ENCODE results near the gene NR2C2.
A peak's percentile ranks its signal among the peaks of the same experiment; 100 is the strongest.

NR2C2 gene

DNA sequence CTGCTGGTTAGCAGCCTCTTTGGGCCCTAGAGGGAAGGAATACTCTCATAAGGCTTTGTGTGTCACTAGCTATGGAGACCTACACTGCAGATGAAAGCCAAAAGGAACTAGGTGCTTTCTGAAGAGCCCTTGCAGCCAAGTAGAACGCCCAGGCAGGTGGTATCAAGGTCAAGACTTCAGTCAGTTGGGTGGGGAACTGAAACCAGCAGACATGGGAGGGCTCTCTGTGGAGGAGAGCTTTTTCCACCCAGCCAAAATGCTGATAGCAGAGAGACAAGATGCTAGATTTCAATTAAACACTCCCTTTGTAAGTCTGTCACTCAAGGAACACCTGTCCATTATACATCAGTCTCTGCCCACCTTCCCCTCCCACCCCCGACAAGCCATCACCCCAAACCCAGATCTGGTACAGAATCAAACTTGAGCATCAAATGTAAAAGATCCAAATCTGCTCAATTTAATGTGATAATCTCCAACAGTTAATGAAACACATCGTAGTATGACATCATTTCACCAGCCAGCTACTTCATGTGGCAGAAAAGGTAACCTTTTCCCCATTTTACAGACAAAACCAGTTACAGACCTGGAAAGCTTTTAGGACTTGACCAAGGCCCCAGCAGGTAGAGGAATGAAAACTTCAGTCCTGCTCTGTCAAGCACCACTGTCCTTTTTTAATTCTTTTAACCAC, 103.2 kb downstream of the NR2C2 start:
- no peak overlapping the region for H3K4me3 ChIP-seq (ENCODE audit: low read length)
- no peak for DNase-seq (ENCODE audit: low read depth, low spot score)

DNA sequence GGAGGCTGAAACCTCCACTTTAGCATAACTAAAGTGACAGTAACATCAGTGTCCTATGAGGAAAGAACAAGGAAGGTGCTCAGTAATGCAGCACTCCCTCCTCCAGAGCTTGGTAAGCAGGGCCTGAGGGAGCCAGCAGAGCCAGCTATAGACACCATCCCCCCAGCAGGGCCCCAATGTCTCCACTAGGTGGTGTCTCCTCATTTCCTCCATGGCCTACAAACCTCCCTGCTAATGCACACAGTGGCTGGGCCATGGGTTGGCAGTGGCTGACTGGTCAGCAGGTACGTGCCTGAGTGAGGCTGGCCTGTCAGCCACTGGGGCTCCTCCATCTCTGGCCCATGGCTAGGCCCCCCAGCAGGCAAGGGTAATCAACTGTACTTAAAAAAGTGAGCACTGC, 104.1 kb downstream of the NR2C2 start:
- no peak overlapping the region for H3K4me3 ChIP-seq (ENCODE audit: low read length)
- DNase-seq (ENCODE audit: low read depth, low spot score): peak; percentile 41

DNA sequence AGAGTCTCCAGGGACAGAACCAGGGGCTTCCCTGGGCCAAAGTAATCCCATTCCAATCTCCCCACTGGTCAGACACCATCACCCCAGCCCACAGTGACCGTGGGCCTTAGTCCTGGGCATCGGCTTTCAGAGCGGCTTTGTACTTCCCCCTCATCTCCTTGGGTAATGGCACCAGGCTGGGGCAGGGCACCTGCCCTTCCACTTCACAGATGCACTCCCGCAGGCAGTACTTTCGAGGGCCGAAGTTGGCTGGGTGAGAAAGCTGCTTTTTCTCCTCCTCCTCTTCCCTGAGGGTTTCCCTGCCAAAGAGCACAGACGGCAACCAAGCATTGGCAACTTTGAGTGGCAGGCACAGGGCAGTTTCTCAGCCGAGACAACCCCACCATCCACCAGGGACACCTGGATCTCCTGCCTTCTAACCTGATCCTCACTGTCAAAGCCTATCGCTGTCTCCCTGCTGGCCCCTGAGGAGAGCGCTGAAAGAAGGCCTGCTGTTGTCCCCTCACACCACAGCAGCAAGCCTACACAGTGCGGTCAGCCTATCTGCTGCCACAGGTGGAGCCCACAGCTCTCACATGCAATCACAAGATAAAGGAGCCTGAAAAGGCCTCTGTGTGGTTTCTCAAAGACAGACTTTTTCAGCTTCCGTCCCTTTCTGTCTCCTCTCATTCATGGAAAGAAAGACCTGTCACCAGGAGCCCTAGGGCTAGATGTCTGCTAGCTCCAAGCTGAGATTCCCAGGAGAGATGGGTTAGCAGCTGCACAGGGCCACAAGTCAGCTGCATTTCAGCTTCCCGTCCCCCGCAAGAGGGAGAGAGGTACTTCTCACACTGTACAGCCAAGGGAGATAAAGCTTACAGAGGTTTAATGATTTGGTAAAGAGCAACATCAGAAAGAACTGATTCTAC, 105.2 kb downstream of the NR2C2 start:
- DNase-seq (ENCODE audit: low read depth, low spot score): no peak
- H3K4me3 ChIP-seq (ENCODE audit: low read length): no peak overlapping the region

DNA sequence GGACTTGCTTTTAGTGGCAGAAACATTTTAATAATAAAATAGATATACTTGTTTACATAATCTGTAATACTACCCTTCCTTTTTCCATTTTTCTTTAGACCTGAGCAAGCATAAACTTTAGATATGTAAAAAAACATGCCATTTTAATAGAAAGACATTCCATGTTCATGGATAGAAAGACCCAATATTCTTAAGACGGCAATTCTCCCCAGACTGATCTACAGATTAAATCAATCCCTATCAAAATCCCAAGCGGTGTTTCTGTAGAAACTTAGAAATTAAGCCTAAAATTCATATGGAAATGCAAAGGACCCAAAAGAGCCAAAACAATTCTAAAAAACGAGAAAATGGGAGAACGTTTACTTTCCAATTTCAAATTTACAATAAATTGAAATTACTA, 106.2 kb downstream of the NR2C2 start:
- DNase-seq (ENCODE audit: low read depth, low spot score): no peak
- H3K4me3 ChIP-seq (ENCODE audit: low read length): no peak overlapping the region

DNA sequence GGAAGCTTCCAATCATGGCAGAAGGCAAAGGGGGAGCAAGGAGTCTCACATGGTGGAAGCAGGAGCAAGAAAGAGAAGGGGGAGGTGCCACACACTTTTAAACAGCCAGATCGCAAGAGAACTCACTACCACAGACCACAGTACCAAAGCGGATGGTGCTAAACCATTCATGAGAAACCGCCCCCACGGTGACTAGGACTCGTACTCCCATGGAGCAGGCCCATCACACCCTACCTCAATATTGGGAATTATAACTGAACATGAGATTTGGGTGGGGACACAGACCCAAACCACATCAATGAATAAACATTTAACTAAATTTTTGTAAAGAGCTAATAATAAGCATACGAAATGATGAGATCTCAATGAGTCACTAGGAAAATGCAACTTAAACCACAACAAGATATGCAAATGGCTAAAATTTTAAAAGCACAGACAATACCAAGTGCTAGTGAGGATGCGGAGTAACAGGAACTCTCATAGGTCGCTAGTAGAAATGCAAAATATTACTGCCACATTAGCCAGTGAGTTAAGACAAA, 107.7 kb downstream of the NR2C2 start:
- no peak for DNase-seq (ENCODE audit: low read depth, low spot score)
- no peak overlapping the region for H3K4me3 ChIP-seq (ENCODE audit: low read length)

DNA sequence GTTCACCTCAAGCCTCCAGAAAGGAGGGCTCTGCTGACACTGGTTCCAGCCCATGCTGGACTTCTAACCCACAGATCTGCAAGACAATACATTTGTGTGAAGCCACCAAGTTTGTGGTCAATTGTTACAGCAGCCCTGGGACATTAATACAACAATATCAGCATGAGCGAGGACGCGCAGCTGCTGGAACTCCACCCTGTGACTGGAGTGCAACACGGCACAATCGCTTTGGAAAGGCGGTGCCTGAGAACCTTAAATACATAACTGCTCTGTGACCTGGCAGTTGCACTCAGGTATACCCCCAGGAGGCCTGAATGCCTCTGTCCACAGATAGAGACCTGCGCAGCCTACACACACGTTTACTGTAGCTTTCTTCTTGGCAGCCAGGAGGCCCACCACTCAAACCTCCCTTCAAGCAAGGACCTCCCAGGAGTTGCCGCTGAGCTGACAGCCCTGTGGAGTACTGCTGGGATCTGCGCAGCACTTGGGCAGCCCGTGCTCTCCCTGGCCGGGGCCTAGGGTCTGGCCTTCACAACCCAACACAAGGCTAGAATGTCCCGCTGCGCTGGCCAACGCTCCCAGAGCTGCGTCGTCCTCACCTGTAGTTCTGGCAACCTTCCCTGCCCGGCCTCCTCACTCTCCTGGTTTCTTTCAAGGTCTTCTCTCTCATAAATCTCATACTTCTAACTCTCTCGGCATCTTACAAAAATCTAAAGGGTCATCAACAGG, 109.5 kb downstream of the NR2C2 start:
- H3K4me3 ChIP-seq (ENCODE audit: low read length): no peak overlapping the region
- no peak for DNase-seq (ENCODE audit: low read depth, low spot score)

DNA sequence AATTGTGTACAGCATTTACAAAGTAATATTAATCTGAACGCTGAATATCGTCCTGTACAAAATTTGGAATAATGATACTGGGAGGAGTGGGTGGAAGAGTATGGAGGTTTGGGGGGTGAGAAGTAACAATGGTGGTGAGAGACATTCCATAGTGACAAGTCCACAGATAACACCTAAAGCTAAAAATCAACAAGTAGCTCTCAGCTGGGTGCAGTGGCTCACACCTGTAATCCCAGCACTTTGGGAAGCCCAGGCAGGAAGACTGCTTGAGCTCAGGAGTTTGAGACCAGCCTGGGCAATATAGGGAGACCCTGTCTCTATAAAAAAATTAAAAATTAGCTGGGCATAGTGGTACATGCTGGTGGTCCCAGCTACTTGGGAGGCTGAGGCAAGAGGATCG, 112.6 kb downstream of the NR2C2 start:
- no peak for DNase-seq (ENCODE audit: low read depth, low spot score)
- H3K4me3 ChIP-seq (ENCODE audit: low read length): no peak overlapping the region

DNA sequence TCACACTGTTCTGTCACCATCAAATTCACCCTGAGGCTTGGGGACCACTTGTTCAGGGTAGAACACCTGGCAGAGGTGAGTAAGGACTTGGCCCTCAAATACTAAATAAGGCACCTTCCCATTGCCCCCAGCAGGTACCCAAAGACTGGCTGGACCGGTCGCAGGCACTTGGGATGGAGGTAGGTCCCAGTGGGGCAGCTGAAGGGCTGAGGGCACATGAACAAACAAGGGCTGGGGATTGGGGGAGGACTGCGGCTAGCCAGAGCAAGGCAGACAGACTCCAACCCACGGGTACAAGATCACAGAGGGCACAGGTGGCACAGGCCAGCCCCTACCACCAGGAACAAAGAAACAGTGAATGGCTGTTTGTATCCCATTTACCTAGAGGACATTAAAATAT, 115.9 kb downstream of the NR2C2 start:
- peak overlapping the region; percentile 88 for H3K4me3 ChIP-seq (ENCODE audit: low read length)
- DNase-seq (ENCODE audit: low read depth, low spot score): no peak

DNA sequence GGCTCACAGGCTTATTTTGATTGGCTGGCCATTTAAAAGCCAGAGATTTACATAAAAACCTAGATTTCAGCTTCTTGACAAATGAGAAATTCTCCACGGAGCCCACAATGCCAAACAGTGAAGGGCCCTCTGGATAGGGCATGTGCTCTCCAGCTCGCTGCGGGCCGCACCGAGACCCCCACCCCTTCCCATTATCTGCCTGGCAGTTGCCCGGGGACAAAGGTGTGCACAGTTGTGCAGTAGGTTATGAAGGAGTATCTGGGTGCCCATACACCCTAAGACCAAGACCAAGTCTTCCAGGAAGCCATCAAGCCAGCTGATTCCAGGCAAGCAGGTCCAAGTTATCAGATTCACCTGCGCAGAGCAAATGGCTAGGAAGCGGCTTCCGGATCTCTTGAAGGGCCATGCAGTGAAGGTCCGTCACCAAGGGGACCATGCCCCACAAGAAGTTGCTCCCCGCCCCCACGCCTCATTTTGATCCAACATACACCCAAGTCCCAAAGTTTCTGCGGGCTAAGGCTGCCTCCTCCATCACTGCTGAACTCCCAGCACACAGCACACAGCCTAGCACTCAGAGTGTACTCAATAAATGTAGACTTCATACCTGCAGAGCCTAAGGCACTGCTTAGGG, 116.4 kb downstream of the NR2C2 start:
- peak overlapping the region; percentile 88 for H3K4me3 ChIP-seq (ENCODE audit: low read length)
- DNase-seq (ENCODE audit: low read depth, low spot score): no peak

DNA sequence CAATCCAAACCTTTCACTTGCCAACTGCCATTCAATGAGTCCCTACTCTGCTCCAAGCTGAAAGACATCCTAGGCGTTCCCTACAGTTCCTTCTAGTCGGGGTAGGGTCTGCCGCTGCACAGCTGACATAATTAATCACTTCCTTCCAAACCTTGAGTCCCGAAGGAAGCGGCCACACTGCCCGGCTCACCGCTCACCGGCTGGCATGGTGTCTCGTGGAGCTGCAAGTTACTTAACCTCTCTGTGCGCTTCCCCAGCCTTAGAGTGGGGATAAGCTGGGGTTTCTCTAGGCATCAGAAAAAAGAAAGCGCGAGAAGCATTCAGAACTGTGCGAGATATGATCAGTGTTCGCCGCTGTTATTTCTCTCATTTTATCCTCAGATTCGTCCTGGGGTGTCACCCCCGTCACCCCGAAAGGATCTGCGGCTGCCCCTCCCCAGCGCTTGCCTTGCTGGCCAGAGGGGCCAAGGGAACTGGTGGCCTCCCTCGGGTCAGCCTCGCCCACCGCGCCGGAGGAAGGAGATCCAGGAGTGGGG, 117.0 kb downstream of the NR2C2 start:
- H3K4me3 ChIP-seq (ENCODE audit: low read length): peak overlapping the region; percentile 88
- DNase-seq (ENCODE audit: low read depth, low spot score): no peak

DNA sequence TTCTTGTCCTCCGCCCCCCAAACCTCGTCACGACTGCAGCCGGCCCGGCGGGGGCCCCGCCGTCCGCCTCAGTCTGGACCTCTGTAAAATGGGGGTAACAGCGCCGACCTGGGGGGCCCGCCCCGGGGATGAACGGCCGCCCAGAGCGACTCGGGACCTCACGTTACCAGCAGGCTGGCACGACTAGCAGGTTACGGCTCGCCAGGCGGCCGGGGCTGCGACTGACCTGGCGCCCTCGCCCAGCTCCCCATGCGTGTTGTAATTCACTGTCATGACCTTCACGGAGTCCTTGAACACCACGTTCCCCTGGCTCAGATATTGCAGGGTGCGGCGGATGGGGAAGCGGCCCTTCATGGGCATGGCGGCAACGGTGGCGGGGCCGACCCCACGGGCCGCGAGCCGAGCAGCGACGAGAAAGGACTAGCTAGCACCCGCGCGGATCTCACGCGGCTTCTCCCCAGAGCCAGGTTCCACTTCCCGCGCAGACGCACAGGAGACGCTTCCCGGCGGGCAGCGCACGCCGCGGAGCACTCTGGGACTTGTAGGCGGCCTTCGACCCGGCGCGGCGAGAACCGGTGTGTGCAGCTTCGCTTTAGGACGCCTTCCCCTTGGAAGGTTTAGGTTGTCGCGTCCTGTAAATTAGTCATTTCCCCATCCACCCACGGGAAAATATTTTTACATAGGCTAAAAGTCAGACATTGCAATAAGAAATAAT, 117.6 kb downstream of the NR2C2 start, which contains the start of gene MRPS25:
MRPS25 (minus strand) TSS at position 481 of the 715 bp plus-strand sequence; CDS start at position 360, 121 bp downstream.
- DNase-seq (ENCODE audit: low read depth, low spot score): peak; percentile 87

DNA sequence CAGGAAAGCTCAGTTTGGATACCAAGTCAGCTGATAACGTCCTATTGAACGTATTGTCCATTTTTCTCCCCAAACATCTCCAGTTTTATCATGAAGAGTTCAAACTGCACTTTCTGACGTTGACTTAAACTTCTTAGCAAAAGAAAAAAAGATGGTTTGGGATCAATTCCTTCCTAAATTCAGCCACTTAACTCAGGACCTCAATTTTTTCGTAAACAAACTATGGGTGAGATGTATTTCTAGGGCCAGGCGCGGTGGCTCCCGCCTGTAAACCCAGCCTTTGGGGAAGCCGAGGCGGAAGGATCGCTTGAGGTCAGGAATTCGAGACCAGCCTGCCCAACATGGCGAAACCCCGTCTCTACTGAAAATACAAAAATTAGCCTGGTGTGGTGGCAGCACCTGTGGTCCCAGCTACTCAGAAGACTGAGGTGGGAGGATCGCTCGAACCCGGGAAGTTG, 118.2 kb downstream of the NR2C2 start:
- DNase-seq (ENCODE audit: low read depth, low spot score): no peak

More for the DNA sequence above, 117.6 kb downstream of the NR2C2 start, which contains the start of gene MRPS25:
- peak within 1 kb of the TSS; percentile 88 for H3K4me3 ChIP-seq (ENCODE audit: low read length)

DNA sequence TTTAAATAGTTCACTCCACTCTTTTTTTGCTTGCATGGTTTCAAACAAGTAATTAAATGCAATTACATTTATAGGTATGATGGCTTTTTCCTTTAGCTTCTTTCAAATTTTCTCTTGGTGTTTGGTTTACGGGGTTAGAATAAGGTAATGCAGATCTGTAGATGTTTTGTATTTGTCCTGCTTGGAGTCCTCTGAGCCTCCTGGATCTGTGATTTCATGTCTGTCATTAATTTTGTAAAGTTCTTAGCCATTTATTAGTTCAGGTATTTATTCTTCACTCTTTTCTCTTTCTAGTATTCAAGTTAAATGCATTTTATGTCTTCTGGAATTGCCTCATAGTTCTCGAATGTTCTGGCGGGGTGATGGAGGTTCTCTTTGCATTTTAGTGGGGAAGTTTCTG, 119.1 kb downstream of the NR2C2 start:
- H3K4me3 ChIP-seq (ENCODE audit: low read length): no peak overlapping the region

More for the DNA sequence above, 118.2 kb downstream of the NR2C2 start:
- H3K4me3 ChIP-seq (ENCODE audit: low read length): peak overlapping the region; percentile 88

DNA sequence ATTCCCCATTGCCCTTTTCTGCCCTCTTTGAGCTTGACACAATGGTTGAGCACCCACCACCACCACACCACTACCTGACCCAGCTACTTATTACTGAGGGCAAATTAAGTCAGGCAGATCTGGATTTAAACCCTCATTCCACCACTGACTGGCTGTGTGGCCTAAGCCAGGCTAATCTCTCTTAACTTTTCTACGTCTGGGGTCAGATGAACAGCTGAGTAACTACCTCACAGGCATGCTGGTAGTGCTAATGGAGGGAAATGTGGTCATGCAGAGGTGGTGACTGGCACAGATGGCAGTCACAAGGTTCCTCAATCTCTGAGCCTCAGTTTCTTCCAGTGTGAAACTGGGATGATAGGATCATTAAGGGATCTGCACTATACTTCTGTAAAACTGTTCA, 122.1 kb downstream of the NR2C2 start:
- no peak overlapping the region for H3K4me3 ChIP-seq (ENCODE audit: low read length)
- DNase-seq (ENCODE audit: low read depth, low spot score): no peak

More for the DNA sequence above, 119.1 kb downstream of the NR2C2 start:
- no peak for DNase-seq (ENCODE audit: low read depth, low spot score)

DNA sequence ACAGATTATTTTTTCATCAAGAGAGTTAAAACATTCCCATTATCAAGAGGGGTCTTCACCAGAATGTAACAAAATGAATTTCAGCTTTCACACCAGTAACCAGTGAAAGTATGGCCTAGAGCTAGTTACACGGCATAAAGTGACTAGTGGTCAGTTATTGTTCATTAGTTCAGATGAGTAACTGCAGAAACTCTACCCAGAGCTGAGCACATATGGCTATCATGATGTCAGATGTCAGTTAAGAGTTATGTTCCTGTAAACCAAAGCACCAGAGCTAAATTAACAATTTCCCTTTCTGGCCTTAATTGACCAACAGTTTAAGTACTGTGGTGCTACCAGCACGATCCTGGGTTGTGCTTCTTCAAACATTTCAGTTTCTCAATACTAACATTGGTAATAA, 124.3 kb downstream of the NR2C2 start:
- DNase-seq (ENCODE audit: low read depth, low spot score): no peak
- no peak overlapping the region for H3K4me3 ChIP-seq (ENCODE audit: low read length)

DNA sequence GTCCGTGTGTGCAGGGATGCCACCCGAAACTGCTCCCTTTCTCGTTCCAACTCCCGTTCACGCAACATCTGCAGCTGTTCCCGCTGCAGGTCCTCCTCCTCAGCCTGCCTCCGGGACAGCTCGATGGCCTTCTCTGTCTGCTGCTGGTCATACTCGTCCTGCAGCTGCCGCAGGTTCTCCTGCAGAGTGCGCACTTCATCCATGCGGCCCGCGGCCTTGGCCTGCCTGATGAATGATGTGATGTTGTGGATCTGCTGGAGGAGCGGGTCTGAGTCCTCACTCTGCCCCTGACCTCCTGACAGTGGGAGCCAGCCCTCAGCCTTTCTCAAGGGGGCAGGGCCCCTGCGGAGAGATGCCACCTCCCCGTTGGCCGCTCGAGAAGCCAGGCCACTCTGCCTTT, 127.1 kb downstream of the NR2C2 start:
- H3K4me3 ChIP-seq (ENCODE audit: low read length): no peak overlapping the region
- DNase-seq (ENCODE audit: low read depth, low spot score): no peak

DNA sequence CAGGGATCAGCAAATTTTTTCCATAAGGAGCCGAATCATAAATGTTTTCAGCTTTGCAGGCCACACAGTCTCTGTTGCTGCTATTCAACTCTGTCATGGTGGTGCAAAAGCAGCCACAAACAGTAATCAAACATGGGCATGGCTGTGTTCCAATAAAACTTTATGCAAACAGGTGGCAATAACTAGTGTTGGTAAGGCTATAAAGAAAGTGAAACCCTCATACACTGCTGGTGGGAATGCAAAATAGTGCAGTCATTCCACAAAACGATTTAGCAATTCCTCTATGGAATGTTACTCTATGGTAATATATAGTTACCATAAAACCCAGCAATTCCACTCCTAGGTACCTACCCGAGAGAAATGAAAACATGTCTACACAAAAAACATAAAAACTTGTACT, 131.7 kb downstream of the NR2C2 start:
- no peak for DNase-seq (ENCODE audit: low read depth, low spot score)
- H3K4me3 ChIP-seq (ENCODE audit: low read length): no peak overlapping the region
